ENCODE results near the gene PEX14.

- TF ChIP-seq CTCF (IDR thresholded peaks at IDR 0.05; ENCODE audit: low read depth, low read length) (no peak), EZH2phosphoT487 (IDR thresholded peaks at IDR 0.05; ENCODE audit: low read depth) (no peak)
Observed at GRCh38 chr1:10631811-10632593, 157.3 kb downstream of the PEX14 start.

Data from OCI-LY3 (cell line).